Activated CD4-positive, alpha-beta T cell treated with anti-CD3 and anti-CD28 coated beads, Interleukin-2, amount 50 U/mL, for 16 hours (primary cell): ENCODE data around the gene MRGPRD.
"Not testable (repeated sequence)": the region's sequence is repeated elsewhere in the genome, so short reads cannot be mapped to it uniquely, and the experiment has no call there.

Experiments
- DNase-seq: peaks from one replicate; pipeline ENCODE4 v3.0.0-alpha.2; 2020

The MRGPRD gene

GRCh38 chr11:68993546-68993945, 12.8 kb upstream of the MRGPRD start:
- DNase-seq, result no peak

GRCh38 chr11:68992743-68993255, 12.0 kb upstream of the MRGPRD start:
- no peak for DNase-seq

- no peak for DNase-seq
These were observed 10.4 kb upstream of the MRGPRD start for GRCh38 chr11:68990995-68991780.

GRCh38 chr11:68989936-68990606, 9.3 kb upstream of the MRGPRD start:
- no peak for DNase-seq

GRCh38 chr11:68988491-68988890, 7.7 kb upstream of the MRGPRD start:
- DNase-seq, result no peak

GRCh38 chr11:68987211-68987610, 6.4 kb upstream of the MRGPRD start:
- no peak for DNase-seq

GRCh38 chr11:68983801-68984200, 3.0 kb upstream of the MRGPRD start:
- no peak for DNase-seq

- no peak for DNase-seq
These were observed 1.3 kb upstream of the MRGPRD start for GRCh38 chr11:68982134-68982533.

GRCh38 chr11:68979931-68980775, 633 bp downstream of the MRGPRD start:
- DNase-seq, result no peak

- DNase-seq, result no peak
These were observed 1.7 kb downstream of the MRGPRD start for GRCh38 chr11:68978931-68979594.

GRCh38 chr11:68978626-68978930, 2.2 kb downstream of the MRGPRD start:
- DNase-seq, result no peak

GRCh38 chr11:68977781-68978625, 2.8 kb downstream of the MRGPRD start:
- DNase-seq, result no peak

- DNase-seq, result no peak
These were observed 4.2 kb downstream of the MRGPRD start for GRCh38 chr11:68976563-68976962.

- DNase-seq, result no peak
These were observed 4.7 kb downstream of the MRGPRD start for GRCh38 chr11:68976095-68976494.

GRCh38 chr11:68974421-68975194, 6.2 kb downstream of the MRGPRD start:
- peak; percentile 43 for DNase-seq

GRCh38 chr11:68973706-68974105, 7.1 kb downstream of the MRGPRD start:
- not testable (repeated sequence) for DNase-seq

GRCh38 chr11:68973219-68973618, 7.6 kb downstream of the MRGPRD start:
- no peak for DNase-seq

GRCh38 chr11:68970921-68971636, 9.7 kb downstream of the MRGPRD start:
- no peak for DNase-seq

- no peak for DNase-seq
These were observed 11.4 kb downstream of the MRGPRD start for GRCh38 chr11:68969386-68969785.
